Kidney (tissue), 14 donors: ENCODE measurements around the gene DHRS7. TPM values are rescaled to one million over a fixed set of nuclear protein-coding genes. Genes with fewer than 3 reads are reported as not detected.
A peak's percentile ranks its signal among the peaks of the same experiment; 100 is the strongest.

Experiments used
- DNase-seq, 5 donors: peaks; one replicate each; pipeline ENCODE4 v3.0.0-alpha.2; 2013 to 2020
- FAIRE-seq: peaks from 2 replicates; lab custom pipeline; 2012; peaks lifted over from hg19 to GRCh38; lab: Jason Lieb, UNC
- H3K27ac ChIP-seq, 2 donors: one replicate each; pipeline ENCODE4 v1.7.0; 2013; ENCODE audit warnings: low read depth in 2 of 2, low read length in 2 of 2, inconsistent platforms in 1 of 2
- H3K27me3 ChIP-seq: one replicate; pipeline ENCODE4 v1.7.1; 2013; ENCODE audit warnings: low read length, inconsistent platforms; ENCODE audit not compliant: control insufficient read depth, insufficient read depth
- H3K36me3 ChIP-seq, 3 donors: one replicate each; pipeline versions ENCODE4 v1.7.0 to v1.7.1; 2013; ENCODE audit warnings: low read length in 3 of 3, control low read depth in 1 of 3, inconsistent platforms in 1 of 3; ENCODE audit not compliant: insufficient read depth in 3 of 3, control insufficient read depth in 2 of 3
- H3K4me1 ChIP-seq, 3 donors: one replicate each; pipeline versions ENCODE4 v1.7.0 to v1.7.1; 2013; ENCODE audit warnings: low read length in 3 of 3, inconsistent platforms in 1 of 3, low read depth in 1 of 3; ENCODE audit not compliant: control insufficient read depth in 2 of 3, insufficient read depth in 2 of 3
- H3K4me3 ChIP-seq, 3 donors: one replicate each; pipeline versions ENCODE4 v1.7.0 to v1.8.1; 2013; ENCODE audit warnings: low read length in 3 of 3, control low read depth in 1 of 3, inconsistent platforms in 1 of 3
- H3K9ac ChIP-seq, 3 donors: one replicate each; pipeline versions ENCODE4 v1.7.0 to v1.7.1; 2013; ENCODE audit warnings: low read length in 3 of 3, control low read depth in 1 of 3, inconsistent platforms in 1 of 3
- H3K9me3 ChIP-seq, 3 donors: one replicate each; pipeline versions ENCODE4 v1.7.0 to v1.7.1; 2013; ENCODE audit warnings: low read length in 3 of 3, control low read depth in 1 of 3, inconsistent platforms in 1 of 3; ENCODE audit not compliant: control insufficient read depth in 2 of 3, insufficient read depth in 1 of 3
- CTCF ChIP-seq: IDR thresholded peaks from 3 replicates; pipeline ENCODE4 v1.5.1; 2012; ENCODE audit warnings: mild to moderate bottlenecking, moderate library complexity, borderline replicate concordance; ENCODE audit not compliant: insufficient read depth; ENCODE audit errors: extremely low read depth
- intact Hi-C: fragments of 100-400 bp; cut with DNase I; formaldehyde crosslinking; loops from one replicate; pipeline ENCODE4 v1.11.1; 2022
- polyA plus RNA-seq: library from polyadenylated mRNA; stranded (reverse); fragments of 350-450 nt; fragmentation: Illumina TruSeq; extraction: RNeasy Lipid Tissue Mini Kit (QIAGEN cat#74804); gene quantifications from one replicate; pipeline ENCODE4 v1.2.3, GENCODE V29; 2014; ENCODE audit warnings: low read depth, low replicate concordance; ENCODE audit not compliant: insufficient read depth
- total RNA-seq: library from RNA; stranded (reverse); fragmentation: NEBNext Ultra II Directional; extraction: Animal tissue kit (Norgen Biotek cat#: 25700); gene quantifications from one replicate; pipeline ENCODE4 v1.2.1, GENCODE V29; 2021
- donor health status: control.
- donor health status: control.
- donor health status: control.
- donor health status: control.
- donor health status: control.
- donor health status: DM: yes; HTN: yes; CAD: no.
- donor health status: Normal renal cell carcinoma (clear cell type).

The DHRS7 gene
- total and polyA plus RNA-seq, 2 donors from 2014 or later = 93.7 to 128 TPM

GRCh38 chr14:60153991-60154390 lies 11.2 kb downstream of the DHRS7 start:
- intact Hi-C loops = no loop called here

GRCh38 chr14:60151715-60152114 lies 13.5 kb downstream of the DHRS7 start:
- no peak for FAIRE-seq
- H3K9me3 ChIP-seq = no peaks in the 10 kb centered on the region
- intact Hi-C loops = no loop called here

More at GRCh38 chr14:60153991-60154390, 11.2 kb downstream of the DHRS7 start:
- Histone ChIP-seq H3K27ac (no peak overlapping the region), H3K9ac (no peak overlapping the region), H3K4me1 (peaks cover 0 to 5% (median 5%) of the 10 kb centered on the region in 3 donors), H3K9me3 (no peaks in the 10 kb centered on the region), H3K27me3 (no peaks in the 10 kb centered on the region), H3K4me3 (no peak overlapping the region), H3K36me3 (peaks cover 3 to 4% (median 4%) of the 10 kb centered on the region in 3 donors)
- DNase-seq = no peak
- FAIRE-seq = no peak
- no peak for TF ChIP-seq CTCF

GRCh38 chr14:60134702-60135101 lies 30.5 kb downstream of the DHRS7 start:
- H3K4me3 ChIP-seq = no peak overlapping the region
- H3K36me3 ChIP-seq = peaks cover 0 to 10% (median 4%) of the 10 kb centered on the region in 3 donors
- no peaks in the 10 kb centered on the region for H3K4me1 ChIP-seq
- H3K27ac ChIP-seq = no peak overlapping the region
- no peaks in the 10 kb centered on the region for H3K9me3 ChIP-seq
- no peak for TF ChIP-seq CTCF
- FAIRE-seq (peak; percentile 62), DNase-seq (no peak)
- H3K27me3 ChIP-seq = no peaks in the 10 kb centered on the region
- H3K9ac ChIP-seq = no peak overlapping the region
- intact Hi-C loops = no loop called here

More at GRCh38 chr14:60151715-60152114, 13.5 kb downstream of the DHRS7 start:
- Histone ChIP-seq H3K27me3 (no peaks in the 10 kb centered on the region), H3K9ac (no peak overlapping the region), H3K4me3 (no peak overlapping the region), H3K27ac (no peak overlapping the region), H3K36me3 (peaks cover 3 to 7% (median 4%) of the 10 kb centered on the region in 3 donors), H3K4me1 (peaks cover 0 to 5% (median 0%) of the 10 kb centered on the region in 3 donors)
- DNase-seq = peak in 2 of 5 donors; percentile 20 to 84
- no peak for TF ChIP-seq CTCF

GRCh38 chr14:60133487-60133886 lies 31.7 kb downstream of the DHRS7 start:
- Histone ChIP-seq H3K9ac (no peak overlapping the region), H3K27ac (no peak overlapping the region), H3K27me3 (no peaks in the 10 kb centered on the region), H3K4me3 (no peak overlapping the region), H3K9me3 (no peaks in the 10 kb centered on the region), H3K4me1 (no peaks in the 10 kb centered on the region), H3K36me3 (peaks cover 0 to 10% (median 4%) of the 10 kb centered on the region in 3 donors)
- intact Hi-C loops = no loop called here
- TF ChIP-seq CTCF = no peak
- DNase-seq (no peak), FAIRE-seq (no peak)
